Trophoblast cell (in vitro differentiated cells and primary cell): ENCODE results near the gene JARID2.
A peak's percentile ranks its signal among the peaks of the same experiment; 100 is the strongest.

ENCODE experiments used
- DNase-seq, 2 donors: peaks; one replicate each; pipeline ENCODE4 v3.0.0-alpha.2; 2016
- H2AFZ ChIP-seq: 2 replicates; pipeline ENCODE4 v1.6.1; 2013; ENCODE audit warnings: low read length, moderate library complexity, mild to moderate bottlenecking; ENCODE audit not compliant: insufficient read depth, poor library complexity
- H2AK5ac ChIP-seq: 2 replicates; pipeline ENCODE4 v1.6.1; 2013; ENCODE audit warnings: mild to moderate bottlenecking, low read length
- H2BK120ac ChIP-seq: 2 replicates; pipeline ENCODE4 v1.6.1; 2013; ENCODE audit warnings: low read length, mild to moderate bottlenecking, moderate library complexity; ENCODE audit not compliant: insufficient read depth, poor library complexity
- H2BK12ac ChIP-seq: 2 replicates; pipeline ENCODE4 v1.6.1; 2013; ENCODE audit warnings: mild to moderate bottlenecking, low read length, moderate library complexity
- H2BK5ac ChIP-seq: 2 replicates; pipeline ENCODE4 v1.6.1; 2013; ENCODE audit warnings: low read length, low read depth, moderate library complexity, mild to moderate bottlenecking; ENCODE audit not compliant: poor library complexity
- H3K14ac ChIP-seq: 2 replicates; pipeline ENCODE4 v1.6.1; 2013; ENCODE audit warnings: mild to moderate bottlenecking, low read length
- H3K18ac ChIP-seq: 2 replicates; pipeline ENCODE4 v1.6.1; 2013; ENCODE audit warnings: mild to moderate bottlenecking, low read length
- H3K23ac ChIP-seq: 2 replicates; pipeline ENCODE4 v1.6.1; 2013; ENCODE audit warnings: low read length
- H3K27ac ChIP-seq: 2 replicates; pipeline ENCODE4 v1.5.1; 2013; ENCODE audit warnings: low read depth, mild to moderate bottlenecking, inconsistent platforms, low read length, moderate library complexity
- H3K27me3 ChIP-seq: 2 replicates; pipeline ENCODE4 v1.6.1; 2013; ENCODE audit warnings: inconsistent platforms, mild to moderate bottlenecking, low read length, moderate library complexity; ENCODE audit not compliant: insufficient read depth
- H3K36me3 ChIP-seq, 2 experiments: 1 replicate in 1 of 2; 2 replicates in 1 of 2; pipeline ENCODE4 v1.6.1; 2013; ENCODE audit warnings: low read length in 2 of 2, mild to moderate bottlenecking in 2 of 2, moderate library complexity in 1 of 2; ENCODE audit not compliant: insufficient read depth in 2 of 2, control insufficient read depth in 1 of 2
- H3K4ac ChIP-seq: 2 replicates; pipeline ENCODE4 v1.6.1; 2013; ENCODE audit warnings: low read depth, mild to moderate bottlenecking, low read length, moderate library complexity
- H3K4me1 ChIP-seq, 2 experiments: 1 replicate in 1 of 2; 2 replicates in 1 of 2; pipeline ENCODE4 v1.6.1; 2013; ENCODE audit warnings: low read length in 2 of 2, mild to moderate bottlenecking in 2 of 2, moderate library complexity in 1 of 2; ENCODE audit not compliant: insufficient read depth in 2 of 2, control insufficient read depth in 1 of 2
- H3K4me2 ChIP-seq: 2 replicates; pipeline ENCODE4 v1.6.1; 2013; ENCODE audit warnings: inconsistent platforms, mild to moderate bottlenecking, low read length, moderate library complexity
- H3K4me3 ChIP-seq: 2 replicates; pipeline ENCODE4 v1.5.1; 2013; ENCODE audit warnings: mild to moderate bottlenecking, low read depth, low read length, inconsistent platforms
- H3K79me1 ChIP-seq: one replicate; pipeline ENCODE4 v1.6.1; 2013; ENCODE audit warnings: low read length
- H3K79me2 ChIP-seq: 2 replicates; pipeline ENCODE4 v1.6.1; 2013; ENCODE audit warnings: low read length, mild to moderate bottlenecking; ENCODE audit not compliant: control insufficient read depth, insufficient read depth, poor library complexity
- H3K9ac ChIP-seq: 2 replicates; pipeline ENCODE4 v1.6.1; 2013; ENCODE audit warnings: mild to moderate bottlenecking, low read length
- H3K9me3 ChIP-seq: 2 replicates; pipeline ENCODE4 v1.6.1; 2013; ENCODE audit warnings: low read depth, mild to moderate bottlenecking, control low read depth, inconsistent platforms, low read length; ENCODE audit not compliant: insufficient read depth
- H4K12ac ChIP-seq: 2 replicates; pipeline ENCODE4 v1.6.1; 2013; ENCODE audit warnings: low read depth, mild to moderate bottlenecking, low read length, moderate library complexity
- H4K8ac ChIP-seq: 2 replicates; pipeline ENCODE4 v1.6.1; 2013; ENCODE audit warnings: low read depth, mild to moderate bottlenecking, low read length, moderate library complexity
- H4K91ac ChIP-seq: one replicate; pipeline ENCODE4 v1.6.1; 2013; ENCODE audit warnings: low read depth, mild to moderate bottlenecking, low read length, moderate library complexity
- WGBS: extraction: QIAGEN DNeasy Blood & Tissue Kit; methylation state at CpG from one replicate; pipeline ENCODE4 v1.1.7; 2013; ENCODE audit warnings: missing lambda C conversion rate; ENCODE audit not compliant: insufficient read length, insufficient coverage; ENCODE audit errors: extremely low coverage; 5-methylcytosine and 5-hydroxymethylcytosine counted together

Gene JARID2

DNA sequence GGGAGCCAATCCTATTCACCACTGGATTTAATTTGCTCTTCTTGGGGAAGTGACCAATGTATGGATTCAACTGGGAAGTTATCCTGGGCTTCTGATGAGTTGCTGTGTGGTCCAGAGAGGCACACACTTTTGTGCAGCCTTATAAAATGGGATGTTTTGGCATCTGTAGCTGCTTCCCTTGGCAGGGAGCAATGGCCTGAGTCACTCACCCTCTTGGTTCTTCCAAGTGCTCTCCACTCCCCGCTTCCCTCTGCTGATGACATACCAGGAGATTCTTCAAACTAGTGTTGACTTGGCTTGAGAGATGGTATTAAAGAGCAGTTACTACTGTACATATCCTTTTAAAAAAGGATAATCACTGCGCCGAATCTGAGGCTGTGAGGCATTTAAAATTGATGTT, 105.8 kb downstream of the JARID2 start:
- no peak overlapping the region for H4K12ac ChIP-seq
- WGBS: no CpG with 5 or more reads among the region's 3 CpGs
- H3K18ac ChIP-seq: no peak overlapping the region
- H3K4me1 ChIP-seq: peaks cover 6 to 13% of the 10 kb centered on the region in 2 experiments
- no peak overlapping the region for H2AK5ac ChIP-seq
- no peaks in the 10 kb centered on the region for H3K27me3 ChIP-seq
- no peak overlapping the region for H2BK5ac ChIP-seq
- H3K4ac ChIP-seq: no peak overlapping the region
- H3K4me2 ChIP-seq: no peak overlapping the region
- H2BK120ac ChIP-seq: no peak overlapping the region
- H3K14ac ChIP-seq: no peak overlapping the region
- H2BK12ac ChIP-seq: no peak overlapping the region
- no peak overlapping the region for H3K9ac ChIP-seq
- no peak overlapping the region for H2AFZ ChIP-seq
- H3K9me3 ChIP-seq: no peaks in the 10 kb centered on the region
- H3K4me3 ChIP-seq: no peak overlapping the region
- H3K23ac ChIP-seq: no peak overlapping the region
- no peaks in the 10 kb centered on the region for H3K79me1 ChIP-seq
- H3K79me2 ChIP-seq: no peaks in the 10 kb centered on the region
- H4K8ac ChIP-seq: no peak overlapping the region
- H3K27ac ChIP-seq: no peak overlapping the region
- DNase-seq: no peak
- H4K91ac ChIP-seq: no peak overlapping the region
- H3K36me3 ChIP-seq: no peaks in the 10 kb centered on the region

DNA sequence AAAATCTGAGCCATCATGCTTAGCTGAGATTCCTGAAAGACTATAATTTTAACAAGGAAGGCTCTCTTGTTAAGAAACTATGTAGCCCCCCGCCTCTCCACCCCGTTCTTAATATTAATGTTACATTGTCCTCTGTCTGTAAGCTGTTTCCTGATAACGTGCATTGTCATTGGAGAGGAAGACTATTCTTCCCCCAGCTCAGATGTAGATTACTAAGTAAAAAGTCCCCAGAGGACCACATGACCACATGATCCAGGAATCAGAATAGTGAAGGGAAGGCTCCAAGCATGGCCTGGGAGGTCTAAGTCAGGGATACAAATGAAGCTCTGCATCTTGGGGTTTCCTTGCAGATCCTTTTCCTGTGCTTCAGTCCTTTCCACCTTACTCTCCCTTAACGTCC, 106.4 kb downstream of the JARID2 start:
- Histone ChIP-seq H3K4me2 (no peak overlapping the region), H3K14ac (no peak overlapping the region), H3K4me3 (no peak overlapping the region), H3K18ac (no peak overlapping the region), H3K27ac (no peak overlapping the region), H2AFZ (no peak overlapping the region), H4K91ac (no peak overlapping the region), H4K12ac (no peak overlapping the region), H4K8ac (no peak overlapping the region), H2BK120ac (no peak overlapping the region), H3K79me2 (no peaks in the 10 kb centered on the region), H2BK12ac (no peak overlapping the region), H3K23ac (no peak overlapping the region), H3K36me3 (no peaks in the 10 kb centered on the region), H3K27me3 (no peaks in the 10 kb centered on the region), H3K9me3 (no peaks in the 10 kb centered on the region), H3K9ac (no peak overlapping the region), H2BK5ac (no peak overlapping the region), H3K4ac (peak overlapping the region; percentile 33), H3K79me1 (no peaks in the 10 kb centered on the region), H3K4me1 (peaks cover 6 to 13% of the 10 kb centered on the region in 2 experiments), H2AK5ac (no peak overlapping the region)
- DNase-seq: no peak
- no CpG with 5 or more reads among the region's 4 CpGs for WGBS

GRCh38 chr6:15352845-15353244, 107.0 kb downstream of the JARID2 start:
- Histone ChIP-seq H3K4me2 (no peak overlapping the region), H3K4me3 (no peak overlapping the region), H3K4me1 (peaks cover 6 to 13% of the 10 kb centered on the region in 2 experiments), H3K79me1 (no peaks in the 10 kb centered on the region), H3K9me3 (no peaks in the 10 kb centered on the region), H3K27me3 (no peaks in the 10 kb centered on the region), H2BK120ac (no peak overlapping the region), H3K79me2 (no peaks in the 10 kb centered on the region), H2BK12ac (no peak overlapping the region), H3K27ac (no peak overlapping the region), H3K9ac (no peak overlapping the region), H2AFZ (no peak overlapping the region), H2AK5ac (no peak overlapping the region), H3K18ac (no peak overlapping the region), H4K12ac (no peak overlapping the region), H3K23ac (no peak overlapping the region), H3K36me3 (no peaks in the 10 kb centered on the region), H2BK5ac (no peak overlapping the region), H4K91ac (no peak overlapping the region), H3K14ac (no peak overlapping the region), H4K8ac (no peak overlapping the region), H3K4ac (no peak overlapping the region)
- no peak for DNase-seq
- no CpG with 5 or more reads among the region's 2 CpGs for WGBS

DNA sequence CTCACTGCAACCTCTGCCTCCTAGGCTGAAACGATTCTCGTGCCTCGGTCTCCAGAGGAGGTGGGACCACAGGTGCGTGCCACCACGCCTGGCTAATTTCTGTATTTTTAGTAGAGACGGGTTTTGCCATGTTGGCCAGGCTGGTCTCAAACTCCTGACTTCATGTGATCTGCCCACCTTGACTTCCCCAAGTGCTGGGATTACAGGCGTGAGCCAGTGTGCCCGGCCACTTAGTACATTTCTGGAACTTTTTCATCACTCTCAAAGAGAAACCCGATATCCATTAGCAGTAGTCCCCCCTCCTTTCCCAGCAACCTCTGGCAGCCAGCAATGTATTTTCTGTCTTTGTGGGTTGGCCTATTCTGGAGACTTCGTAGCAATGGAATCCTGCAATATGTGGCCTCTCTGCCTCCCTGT, 109.8 kb downstream of the JARID2 start:
- H3K14ac ChIP-seq: no peak overlapping the region
- H3K23ac ChIP-seq: no peak overlapping the region
- DNase-seq: no peak
- H2AFZ ChIP-seq: no peak overlapping the region
- no peak overlapping the region for H3K4me3 ChIP-seq
- no CpG with 5 or more reads among the region's 10 CpGs for WGBS
- H2AK5ac ChIP-seq: no peak overlapping the region
- no peak overlapping the region for H3K27ac ChIP-seq
- H4K8ac ChIP-seq: peak overlapping the region; percentile 16
- H3K4ac ChIP-seq: peak overlapping the region; percentile 21
- H3K18ac ChIP-seq: no peak overlapping the region
- no peaks in the 10 kb centered on the region for H3K27me3 ChIP-seq
- H2BK120ac ChIP-seq: no peak overlapping the region
- no peaks in the 10 kb centered on the region for H3K36me3 ChIP-seq
- H3K79me1 ChIP-seq: no peaks in the 10 kb centered on the region
- peaks cover 2 to 14% of the 10 kb centered on the region in 2 experiments for H3K4me1 ChIP-seq
- H4K91ac ChIP-seq: no peak overlapping the region
- no peaks in the 10 kb centered on the region for H3K9me3 ChIP-seq
- H2BK12ac ChIP-seq: peak overlapping the region; percentile 43
- H3K9ac ChIP-seq: no peak overlapping the region
- H3K4me2 ChIP-seq: no peak overlapping the region
- H2BK5ac ChIP-seq: no peak overlapping the region
- H4K12ac ChIP-seq: no peak overlapping the region
- H3K79me2 ChIP-seq: peaks cover 4% of the 10 kb centered on the region
